HL-60/S4 (cell line): ENCODE data around the gene MKS1.

Experiments
- in situ Hi-C: fragments of 300-500 bp; cut with MboI; formaldehyde crosslinking; loops from 2 replicates; pipeline ENCODE4 v1.14.3; 2022; ENCODE audit warnings: low sequenced_read_pairs

MKS1 gene

GRCh38 chr17:58170622-58171021, 48.4 kb downstream of the MKS1 start:
- in situ Hi-C loops: no loop called here

DNA sequence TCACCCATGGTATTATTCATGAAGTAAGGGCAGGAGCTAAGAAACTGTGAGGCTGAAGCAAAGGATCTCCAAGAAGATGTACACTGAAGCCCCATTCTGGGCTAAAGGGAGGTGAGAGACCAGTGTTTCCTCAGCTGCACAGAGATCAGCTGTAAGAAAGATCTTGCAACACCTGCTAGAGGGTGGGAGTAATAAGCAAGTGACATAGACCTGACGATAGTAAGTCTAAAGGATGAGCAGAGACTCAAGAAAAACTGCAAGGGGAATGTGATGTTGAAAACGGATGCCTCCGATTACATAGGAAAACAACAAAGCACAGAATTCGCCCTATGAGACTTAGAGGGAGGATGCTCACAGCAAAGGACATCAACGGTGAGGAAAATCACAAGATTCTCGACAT, 52.4 kb downstream of the MKS1 start, which contains the start of gene OR4D2:
Gene OR4D2 (plus strand): TSS at position 301 of the 400 bp plus-strand sequence. CDS start 2,674 bp downstream, outside the sequence.
- in situ Hi-C loops: no loop called here

- in situ Hi-C loops: no loop called here
Observed at GRCh38 chr17:58165981-58166380, 53.1 kb downstream of the MKS1 start.

DNA sequence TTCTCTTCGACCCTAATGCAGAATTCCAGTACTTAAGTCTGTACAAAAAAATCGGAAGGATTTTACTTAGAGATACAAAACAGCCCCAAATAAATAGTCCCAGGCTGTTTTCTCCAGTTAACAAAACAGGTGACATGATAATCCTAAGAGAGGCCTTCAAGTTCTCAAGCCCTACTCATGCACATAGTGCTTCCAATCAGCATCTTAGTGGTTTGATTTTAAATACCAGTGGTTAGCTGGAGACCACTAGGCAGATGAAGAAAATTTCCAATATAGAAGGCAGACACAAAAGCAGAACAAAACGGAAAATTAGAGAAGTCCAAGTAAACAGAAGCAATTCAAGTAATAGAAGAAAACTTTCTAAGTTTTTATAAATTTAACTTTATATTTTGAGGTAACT, 57.5 kb downstream of the MKS1 start:
- in situ Hi-C loops: no loop called here

DNA sequence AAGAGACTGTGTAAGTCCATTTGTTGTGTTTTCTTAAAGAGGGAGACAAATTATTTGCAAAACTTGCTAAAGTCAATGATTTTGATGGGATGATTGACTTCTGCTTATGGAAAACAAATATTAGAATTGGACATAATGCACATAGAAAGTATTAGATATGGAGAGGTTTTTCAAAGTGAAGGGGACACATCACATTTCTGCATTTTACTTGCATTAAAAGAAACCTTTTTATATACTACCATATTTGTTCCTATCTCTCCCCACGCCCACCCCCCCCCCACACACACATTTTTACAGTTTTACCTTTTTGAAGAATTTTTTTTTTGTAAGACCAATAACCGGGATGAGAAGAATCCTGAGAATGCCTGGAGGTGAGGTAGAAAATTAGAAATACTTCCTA, 60.9 kb downstream of the MKS1 start:
- in situ Hi-C loops: no loop called here

GRCh38 chr17:58156839-58157803, 61.9 kb downstream of the MKS1 start:
- in situ Hi-C loops: no loop called here
